ENCODE data around the gene ARHGEF26. TPM values are rescaled to one million over a fixed set of nuclear protein-coding genes. Genes with fewer than 3 reads are reported as not detected.

The ARHGEF26 gene
- total RNA-seq, 1 donor from 2014 or later, result 1.4 TPM

GRCh38 chr3:154111365-154111935 is 9.7 kb upstream of the ARHGEF26 start:
- ATAC-seq (no peak), DNase-seq (no peak)
- intact Hi-C loops (cut with micrococcal nuclease), result no loop called here

GRCh38 chr3:154112146-154112852 is 8.9 kb upstream of the ARHGEF26 start:
- no peak for ATAC-seq
- DNase-seq, result no peak
- intact Hi-C loops (cut with micrococcal nuclease), result no loop called here

- intact Hi-C loops (cut with micrococcal nuclease), result no loop called here
- ATAC-seq (no peak), DNase-seq (no peak)
Measured at GRCh38 chr3:154113609-154114008, 7.6 kb upstream of the ARHGEF26 start.

- DNase-seq (no peak), ATAC-seq (no peak)
- intact Hi-C loops (cut with micrococcal nuclease), result no loop called here
Measured at GRCh38 chr3:154115332-154115731, 5.9 kb upstream of the ARHGEF26 start.

- no peak for DNase-seq
- ATAC-seq, result no peak
- intact Hi-C loops (cut with micrococcal nuclease), result loop anchor here (10.0 kb wide), 1 partner anchor 135 kb away; no protein-coding TSS in a partner anchor
Measured at GRCh38 chr3:154119951-154120350, 1.2 kb upstream of the ARHGEF26 start.

- ATAC-seq, result peak; percentile 72
- peak; percentile 49 for DNase-seq
- intact Hi-C loops (cut with micrococcal nuclease), result loop anchor here (10.0 kb wide), 1 partner anchor 133 kb away; no protein-coding TSS in a partner anchor
Measured at GRCh38 chr3:154121701-154122551, 736 bp downstream of the ARHGEF26 start.

GRCh38 chr3:154122552-154122911 is 1.3 kb downstream of the ARHGEF26 start:
- intact Hi-C loops (cut with micrococcal nuclease), result loop anchor here (10.0 kb wide), 1 partner anchor 132 kb away; no protein-coding TSS in a partner anchor
- ATAC-seq (no peak), DNase-seq (no peak)

GRCh38 chr3:154122912-154123559 is 1.8 kb downstream of the ARHGEF26 start:
- peak; percentile 16 for ATAC-seq
- intact Hi-C loops (cut with micrococcal nuclease), result loop anchor here (10.0 kb wide), 1 partner anchor 132 kb away; no protein-coding TSS in a partner anchor
- no peak for DNase-seq

GRCh38 chr3:154123906-154124305 is 2.7 kb downstream of the ARHGEF26 start:
- intact Hi-C loops (cut with micrococcal nuclease), result loop anchor here (10.0 kb wide), 1 partner anchor 131 kb away; no protein-coding TSS in a partner anchor
- no peak for DNase-seq
- ATAC-seq, result no peak

- ATAC-seq (no peak), DNase-seq (no peak)
- intact Hi-C loops (cut with micrococcal nuclease), result loop anchor here (10.0 kb wide), 1 partner anchor 129 kb away; no protein-coding TSS in a partner anchor
Measured at GRCh38 chr3:154125378-154126030, 4.3 kb downstream of the ARHGEF26 start.

- DNase-seq (no peak), ATAC-seq (no peak)
- intact Hi-C loops (cut with micrococcal nuclease), result loop anchor here (10.0 kb wide), 1 partner anchor 128 kb away; no protein-coding TSS in a partner anchor
Measured at GRCh38 chr3:154126651-154127050, 5.5 kb downstream of the ARHGEF26 start.

GRCh38 chr3:154129625-154130024 is 8.4 kb downstream of the ARHGEF26 start:
- DNase-seq (no peak), ATAC-seq (no peak)
- intact Hi-C loops (cut with micrococcal nuclease), result loop anchor here (10.0 kb wide), 1 partner anchor 125 kb away; no protein-coding TSS in a partner anchor

GRCh38 chr3:154130540-154130939 is 9.3 kb downstream of the ARHGEF26 start:
- no peak for ATAC-seq
- intact Hi-C loops (cut with micrococcal nuclease), result no loop called here
- no peak for DNase-seq

GRCh38 chr3:154131830-154132229 is 10.6 kb downstream of the ARHGEF26 start:
- DNase-seq (no peak), ATAC-seq (no peak)
- intact Hi-C loops (cut with micrococcal nuclease), result no loop called here

- ATAC-seq (no peak), DNase-seq (no peak)
- intact Hi-C loops (cut with micrococcal nuclease), result no loop called here
Measured at GRCh38 chr3:154132777-154133375, 11.7 kb downstream of the ARHGEF26 start.

- ATAC-seq (no peak), DNase-seq (no peak)
- intact Hi-C loops (cut with micrococcal nuclease), result no loop called here
Measured at GRCh38 chr3:154135511-154136173, 14.5 kb downstream of the ARHGEF26 start.

- DNase-seq (no peak), ATAC-seq (no peak)
- intact Hi-C loops (cut with micrococcal nuclease), result no loop called here
Measured at GRCh38 chr3:154137036-154137435, 15.8 kb downstream of the ARHGEF26 start.

GRCh38 chr3:154139996-154140436 is 18.8 kb downstream of the ARHGEF26 start:
- intact Hi-C loops (cut with micrococcal nuclease), result no loop called here
- DNase-seq (no peak), ATAC-seq (no peak)

Data from left ventricle myocardium superior (tissue), 1 donor.